A673 (cell line): ENCODE data around the gene RPS4Y1. TPM values are rescaled to one million over a fixed set of nuclear protein-coding genes. Genes with fewer than 3 reads are reported as not detected.
"Not testable (repeated sequence)": the region's sequence is repeated elsewhere in the genome, so short reads cannot be mapped to it uniquely, and the experiment has no call there.

Source experiments
- BruUV-seq: library from RNA; stranded (reverse); fragments of 400-500 nt; replicated peaks from 2 replicates; lab custom pipeline; 2021; lab: Mats Ljungman, UMichigan
- CTCF ChIA-PET: fragments of 300-600 bp; sonication (Branson Sonifier 250); formaldehyde crosslinking; loops from one replicate; lab custom pipeline; 2022; ENCODE audit warnings: antibody characterized with exemption; lab: Charles Lee
- POLR2A ChIA-PET: fragments of 300-600 bp; sonication (Branson Sonifier 250); formaldehyde crosslinking; loops from one replicate; lab custom pipeline; 2022; ENCODE audit warnings: antibody characterized with exemption; ENCODE audit not compliant: low non-redundant PET; lab: Charles Lee
- DNase-seq: peaks from one replicate; pipeline ENCODE4 v3.0.0-alpha.2; 2015; ENCODE audit warnings: low spot score
- H3K27ac ChIP-seq: fragments of 200-600 bp; sonication (generic); 2 replicates; pipeline ENCODE4 v1.5.1; 2016; ENCODE audit warnings: mixed run types, low read depth, mild to moderate bottlenecking, mixed read lengths, antibody characterized with exemption, low read length; ENCODE audit not compliant: poor library complexity, severe bottlenecking
- H3K27me3 ChIP-seq: fragments of 200-600 bp; sonication (generic); replicated peaks from 2 replicates; pipeline ENCODE4 v1.6.1; 2017; ENCODE audit warnings: mixed run types, low read depth, mild to moderate bottlenecking, mixed read lengths, antibody characterized with exemption, low read length; ENCODE audit not compliant: insufficient read depth, poor library complexity
- H3K36me3 ChIP-seq: fragments of 200-600 bp; sonication (generic); 2 replicates; pipeline ENCODE4 v1.6.1; 2016; ENCODE audit warnings: mixed run types, mild to moderate bottlenecking, mixed read lengths, antibody characterized with exemption, low read length; ENCODE audit not compliant: insufficient read depth, poor library complexity, severe bottlenecking
- H3K4me1 ChIP-seq: fragments of 200-600 bp; sonication (generic); 2 replicates; pipeline ENCODE4 v1.6.1; 2017; ENCODE audit warnings: mixed run types, mild to moderate bottlenecking, mixed read lengths, antibody characterized with exemption, low read length; ENCODE audit not compliant: insufficient read depth, poor library complexity, severe bottlenecking
- H3K4me3 ChIP-seq: fragments of 200-600 bp; sonication (generic); 2 replicates; pipeline ENCODE4 v1.5.1; 2016; ENCODE audit warnings: low read depth, mixed run types, mild to moderate bottlenecking, mixed read lengths, low read length; ENCODE audit not compliant: poor library complexity, severe bottlenecking
- H3K9me3 ChIP-seq: fragments of 200-600 bp; sonication (generic); 2 replicates; pipeline ENCODE4 v1.6.1; 2016; ENCODE audit warnings: mixed run types, low read depth, mild to moderate bottlenecking, mixed read lengths, antibody characterized with exemption, low read length; ENCODE audit not compliant: poor library complexity, severe bottlenecking
- CTCF ChIP-seq: fragments of 300-800, 200-600 bp; sonication (generic); conservative IDR thresholded peaks from 2 replicates; pipeline ENCODE4 v1.5.1; 2017; ENCODE audit warnings: low read depth, mild to moderate bottlenecking, antibody characterized with exemption, low read length, moderate library complexity, mixed read lengths
- EZH2 ChIP-seq: fragments of 200-600 bp; sonication (generic); IDR thresholded peaks from 2 replicates; pipeline ENCODE4 v1.6.1; 2017; ENCODE audit warnings: borderline replicate concordance, low read depth, mild to moderate bottlenecking, mixed read lengths, antibody characterized with exemption, low read length; ENCODE audit not compliant: poor library complexity, severe bottlenecking
- intact Hi-C: fragments of 100-400 bp; cut with micrococcal nuclease; formaldehyde crosslinking; loops from one replicate; pipeline ENCODE4 v1.10.0; 2022; ENCODE audit not compliant: unreplicated experiment
- total RNA-seq: library from RNA; stranded (reverse); gene quantifications from 2 replicates; pipeline ENCODE4 v1.2.3, GENCODE V29; 2021

The RPS4Y1 gene
- total RNA-seq, 1 experiment from 2014 or later = not detected

DNA sequence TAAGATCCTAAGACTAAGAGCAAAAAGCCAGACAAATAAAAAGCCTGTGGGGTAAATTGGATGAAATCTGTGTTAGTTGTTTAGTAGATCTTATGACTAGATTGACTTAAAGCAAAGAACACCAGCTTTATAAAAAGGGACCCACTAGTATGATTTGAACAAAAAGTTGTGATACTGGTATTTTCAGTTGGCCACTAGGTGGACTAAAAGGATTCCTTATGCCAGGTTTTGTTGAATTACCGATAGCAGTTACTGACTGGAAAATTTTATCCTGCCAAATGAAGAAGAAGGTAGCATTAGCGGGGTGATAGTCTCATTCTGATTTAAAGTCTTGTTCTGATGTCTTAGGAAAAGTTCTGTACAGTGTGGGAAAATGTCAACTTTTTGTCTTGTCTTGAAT is 41.2 kb upstream of the RPS4Y1 start:
- ChIA-PET CTCF (no interaction called here), POLR2A (no interaction called here)
- TF ChIP-seq CTCF (no peak), EZH2 (no peak)
- no TSS peak for BruUV-seq
- H3K27me3 ChIP-seq = no peaks in the 10 kb centered on the region
- DNase-seq = no peak
- intact Hi-C loops = no loop called here
- H3K4me1 ChIP-seq = no peaks in the 10 kb centered on the region
- no peak overlapping the region for H3K27ac ChIP-seq
- no peaks in the 10 kb centered on the region for H3K36me3 ChIP-seq
- H3K4me3 ChIP-seq = no peak overlapping the region
- H3K9me3 ChIP-seq = no peaks in the 10 kb centered on the region

DNA sequence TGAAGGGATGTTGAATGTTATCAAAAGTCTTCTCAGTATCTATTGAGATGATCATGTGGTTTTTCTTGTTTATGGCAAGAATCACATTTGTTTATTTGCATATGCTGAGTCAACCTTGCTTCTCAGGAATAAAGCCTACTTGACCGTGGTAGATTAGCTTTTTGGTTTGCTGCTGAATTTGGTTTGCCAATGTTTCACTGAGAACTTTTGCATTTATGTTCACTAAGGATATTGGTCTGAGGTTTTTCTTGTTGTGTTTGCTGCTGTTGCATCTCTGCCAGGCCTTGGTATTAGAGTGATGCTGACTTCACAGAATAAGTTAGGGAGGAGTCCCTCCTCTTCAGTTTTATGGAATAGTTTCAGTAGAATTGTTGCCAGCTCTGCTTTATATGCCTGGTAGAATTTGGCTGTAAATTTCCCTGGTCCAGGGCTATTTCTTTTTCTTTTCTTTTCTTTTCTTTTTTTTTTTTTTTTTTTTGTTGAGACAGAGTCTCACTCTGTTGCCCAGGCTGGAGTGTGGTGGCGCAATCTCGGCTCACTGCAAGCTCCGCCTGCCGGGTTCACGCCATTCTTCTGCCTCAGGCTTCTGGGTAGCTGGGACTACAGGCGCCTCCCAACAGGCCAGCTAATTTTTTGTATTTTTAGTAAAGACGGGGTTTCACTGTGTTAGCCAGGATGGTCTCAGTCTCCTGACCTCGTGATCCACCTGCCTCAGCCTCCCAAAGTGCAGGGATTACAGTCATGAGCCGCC is 24.1 kb upstream of the RPS4Y1 start:
- H3K9me3 ChIP-seq, H3K4me3 ChIP-seq, H3K36me3 ChIP-seq, BruUV-seq, H3K27me3 ChIP-seq, POLR2A ChIA-PET, DNase-seq, H3K27ac ChIP-seq, CTCF ChIA-PET, intact Hi-C loops, H3K4me1 ChIP-seq: not testable (repeated sequence)

DNA sequence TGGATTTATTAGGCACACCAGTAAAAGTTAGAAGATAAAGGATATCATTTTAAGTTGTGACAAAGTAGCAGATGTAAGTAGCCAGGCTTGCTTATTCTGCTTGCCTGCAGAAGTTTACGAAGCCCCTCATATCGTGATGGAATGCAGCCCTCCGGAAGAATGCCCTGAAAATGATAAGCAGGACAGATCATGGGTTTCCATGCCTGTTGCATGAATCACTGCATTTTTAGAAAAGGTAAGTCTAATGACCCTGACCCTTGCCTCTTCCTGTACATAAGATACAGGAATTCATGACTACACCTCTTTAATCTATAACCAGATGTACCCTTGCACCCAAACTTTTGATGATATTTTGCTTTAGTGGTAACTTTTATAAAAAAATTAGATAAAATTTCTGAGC is 16.9 kb upstream of the RPS4Y1 start:
- no TSS peak for BruUV-seq
- DNase-seq = no peak
- H3K27me3 ChIP-seq = no peaks in the 10 kb centered on the region
- H3K9me3 ChIP-seq = no peaks in the 10 kb centered on the region
- ChIA-PET CTCF (no interaction called here), POLR2A (no interaction called here)
- H3K4me1 ChIP-seq = no peaks in the 10 kb centered on the region
- TF ChIP-seq CTCF (no peak), EZH2 (no peak)
- no peak overlapping the region for H3K27ac ChIP-seq
- no peak overlapping the region for H3K4me3 ChIP-seq
- no peaks in the 10 kb centered on the region for H3K36me3 ChIP-seq
- intact Hi-C loops = no loop called here

GRCh38 chrY:2828497-2828896 is 12.9 kb upstream of the RPS4Y1 start:
- intact Hi-C loops = no loop called here
- POLR2A ChIA-PET = no interaction called here
- TF ChIP-seq EZH2 = no peak
- no peak for TF ChIP-seq CTCF

More at GRCh38 chrY:2828497-2828896, 12.9 kb upstream of the RPS4Y1 start:
- no peak for DNase-seq
- CTCF ChIA-PET = no interaction called here
- H3K27ac ChIP-seq = no peak overlapping the region
- no peaks in the 10 kb centered on the region for H3K9me3 ChIP-seq
- no peak overlapping the region for H3K4me3 ChIP-seq
- BruUV-seq = no TSS peak
- H3K36me3 ChIP-seq = no peaks in the 10 kb centered on the region
- no peaks in the 10 kb centered on the region for H3K4me1 ChIP-seq
- H3K27me3 ChIP-seq = no peaks in the 10 kb centered on the region
